Thoracic aorta (tissue), 2 donors: Measurements from ENCODE around the gene KCNH8. TPM values are rescaled to one million over a fixed set of nuclear protein-coding genes. Genes with fewer than 3 reads are reported as not detected.
A peak's percentile ranks its signal among the peaks of the same experiment; 100 is the strongest.

Source experiments
- ATAC-seq: fragments of 150-250 bp; one replicate; pipeline ENCODE4 v1.8.0; 2017; ENCODE audit warnings: low read depth; ENCODE audit not compliant: insufficient number of reproducible peaks, low FRiP score
- DNase-seq: peaks from one replicate; pipeline ENCODE4 v3.0.0-alpha.2; 2020; ENCODE audit warnings: low spot score
- H3K27ac ChIP-seq, 2 donors: fragments of 200-600 bp; sonication (generic); 1 replicate in 1 of 2; 2 replicates in 1 of 2; pipeline ENCODE4 v1.5.1; 2016; ENCODE audit warnings: mild to moderate bottlenecking in 2 of 2, moderate library complexity in 2 of 2
- H3K27me3 ChIP-seq: fragments of 200-600 bp; sonication (generic); replicated peaks from 2 replicates; pipeline ENCODE4 v1.6.0; 2016; ENCODE audit warnings: mild to moderate bottlenecking; ENCODE audit not compliant: insufficient read depth
- H3K36me3 ChIP-seq: fragments of 200-600 bp; sonication (generic); one replicate; pipeline ENCODE4 v1.5.1; 2016
- H3K4me1 ChIP-seq, 2 donors: fragments of 200-600 bp; sonication (generic); 1 replicate in 1 of 2; 2 replicates in 1 of 2; pipeline versions ENCODE4 v1.5.1 to v1.6.0; 2016; ENCODE audit warnings: low read depth in 2 of 2, mild to moderate bottlenecking in 1 of 2; ENCODE audit not compliant: control insufficient read depth in 1 of 2
- H3K4me3 ChIP-seq: fragments of 200-600 bp; sonication (generic); 2 replicates; pipeline ENCODE4 v1.5.1; 2016; ENCODE audit warnings: mild to moderate bottlenecking
- H3K9me3 ChIP-seq: fragments of 200-600 bp; sonication (generic); 2 replicates; pipeline ENCODE4 v1.5.1; 2016
- total RNA-seq, 2 donors: library from RNA; depleted of rRNA; stranded (reverse); fragments of >200 nt; gene quantifications; one replicate each; pipeline versions ENCODE4 v1.1.0 to v1.2.3, GENCODE V29; 2016
- TF ChIP-seq, protein P1 (sequence below): fragments of 200-600 bp; sonication (generic); IDR thresholded peaks from one replicate; pipeline ENCODE4 v1.5.1; 2019; ENCODE audit warnings: antibody characterized with exemption

The KCNH8 gene
- total RNA-seq, 2 donors from 2014 or later, result 0.07 TPM; not detected in 1

DNA sequence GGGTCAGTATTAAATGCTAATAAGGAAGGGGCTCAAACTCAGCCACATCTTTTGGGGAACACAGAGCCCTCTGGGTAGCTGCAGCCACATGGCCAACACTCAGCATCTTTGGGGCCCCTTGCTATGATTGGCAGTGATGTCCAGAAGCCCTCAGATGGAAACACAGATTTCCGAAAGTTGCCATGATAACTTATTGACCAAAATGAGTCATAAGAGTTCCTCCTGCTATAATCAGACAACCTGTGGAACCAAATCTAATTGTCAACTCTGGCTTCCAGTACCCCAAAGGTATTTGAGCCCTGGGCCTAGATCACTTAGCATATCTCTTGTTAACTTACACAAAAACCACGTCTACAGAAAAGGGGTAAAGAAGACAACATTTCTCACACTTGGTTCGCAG is 392.2 kb downstream of the KCNH8 start:
- Histone ChIP-seq H3K9me3 (no peaks in the 10 kb centered on the region), H3K36me3 (no peaks in the 10 kb centered on the region), H3K27ac (no peak overlapping the region), H3K4me3 (no peak overlapping the region), H3K27me3 (no peaks in the 10 kb centered on the region), H3K4me1 (peaks cover 16 to 18% of the 10 kb centered on the region in 2 donors)
- ATAC-seq (no peak), DNase-seq (no peak)
- TF ChIP-seq, protein P1, sequence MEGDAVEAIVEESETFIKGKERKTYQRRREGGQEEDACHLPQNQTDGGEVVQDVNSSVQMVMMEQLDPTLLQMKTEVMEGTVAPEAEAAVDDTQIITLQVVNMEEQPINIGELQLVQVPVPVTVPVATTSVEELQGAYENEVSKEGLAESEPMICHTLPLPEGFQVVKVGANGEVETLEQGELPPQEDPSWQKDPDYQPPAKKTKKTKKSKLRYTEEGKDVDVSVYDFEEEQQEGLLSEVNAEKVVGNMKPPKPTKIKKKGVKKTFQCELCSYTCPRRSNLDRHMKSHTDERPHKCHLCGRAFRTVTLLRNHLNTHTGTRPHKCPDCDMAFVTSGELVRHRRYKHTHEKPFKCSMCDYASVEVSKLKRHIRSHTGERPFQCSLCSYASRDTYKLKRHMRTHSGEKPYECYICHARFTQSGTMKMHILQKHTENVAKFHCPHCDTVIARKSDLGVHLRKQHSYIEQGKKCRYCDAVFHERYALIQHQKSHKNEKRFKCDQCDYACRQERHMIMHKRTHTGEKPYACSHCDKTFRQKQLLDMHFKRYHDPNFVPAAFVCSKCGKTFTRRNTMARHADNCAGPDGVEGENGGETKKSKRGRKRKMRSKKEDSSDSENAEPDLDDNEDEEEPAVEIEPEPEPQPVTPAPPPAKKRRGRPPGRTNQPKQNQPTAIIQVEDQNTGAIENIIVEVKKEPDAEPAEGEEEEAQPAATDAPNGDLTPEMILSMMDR, result no peak

DNA sequence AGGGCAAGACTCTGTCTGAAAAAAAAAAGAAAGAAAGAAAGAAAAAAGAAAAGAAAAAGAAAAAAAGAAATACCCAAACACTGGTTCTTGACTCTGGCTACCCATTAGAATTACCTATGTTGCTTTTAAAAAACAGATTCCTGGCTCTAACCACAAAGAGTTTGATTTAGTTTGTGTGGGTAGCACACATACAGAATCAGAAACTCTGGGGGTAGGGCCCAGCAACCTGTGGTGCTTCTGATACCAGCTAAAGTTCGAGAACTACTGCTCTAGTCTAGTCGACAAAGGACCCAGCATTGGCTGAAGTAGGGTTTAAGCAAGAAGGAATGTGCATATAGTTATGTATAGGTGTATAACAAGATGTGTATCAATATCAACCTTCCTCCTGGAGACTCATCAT is 393.0 kb downstream of the KCNH8 start:
- Histone ChIP-seq H3K4me3 (no peak overlapping the region), H3K4me1 (peaks cover 9 to 14% of the 10 kb centered on the region in 2 donors), H3K9me3 (no peaks in the 10 kb centered on the region), H3K27me3 (no peaks in the 10 kb centered on the region), H3K27ac (no peak overlapping the region), H3K36me3 (no peaks in the 10 kb centered on the region)
- ATAC-seq (no peak), DNase-seq (no peak)
- TF ChIP-seq, protein P1, result no peak

DNA sequence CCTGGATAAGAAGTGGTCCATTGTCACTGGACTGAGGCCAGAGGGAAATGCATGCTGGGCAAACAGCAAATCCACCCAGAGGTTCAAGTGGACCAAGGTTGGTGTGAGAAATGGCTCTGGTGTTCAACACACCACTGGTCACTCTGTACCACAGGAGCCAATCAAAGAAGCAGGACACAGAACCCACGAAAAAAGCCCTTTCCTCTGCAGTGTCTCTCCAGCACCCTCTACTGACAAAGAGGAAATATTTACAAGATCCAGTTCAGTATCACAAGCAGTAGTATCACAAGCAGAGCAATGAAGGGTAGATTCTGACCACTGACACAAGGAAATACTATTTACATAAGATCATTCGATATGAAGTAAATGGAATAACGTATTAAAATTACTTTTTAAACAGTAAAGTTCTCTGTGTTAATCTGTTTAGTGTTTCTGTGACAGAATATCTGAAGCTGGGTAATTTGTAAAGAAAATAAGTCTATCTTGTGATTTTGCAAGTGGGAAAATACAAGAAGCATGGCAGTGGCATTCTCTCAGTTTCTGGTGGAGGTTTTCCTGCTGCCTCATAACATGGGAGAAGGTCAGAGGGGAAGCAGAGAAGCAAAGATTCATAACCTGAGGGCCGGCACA is 395.0 kb downstream of the KCNH8 start:
- Histone ChIP-seq H3K27ac (no peak overlapping the region), H3K27me3 (no peaks in the 10 kb centered on the region), H3K4me3 (no peak overlapping the region), H3K4me1 (peaks cover 9 to 14% of the 10 kb centered on the region in 2 donors), H3K36me3 (no peaks in the 10 kb centered on the region), H3K9me3 (no peaks in the 10 kb centered on the region)
- TF ChIP-seq, protein P1, result peak; percentile 46
- no peak for ATAC-seq
- no peak for DNase-seq

DNA sequence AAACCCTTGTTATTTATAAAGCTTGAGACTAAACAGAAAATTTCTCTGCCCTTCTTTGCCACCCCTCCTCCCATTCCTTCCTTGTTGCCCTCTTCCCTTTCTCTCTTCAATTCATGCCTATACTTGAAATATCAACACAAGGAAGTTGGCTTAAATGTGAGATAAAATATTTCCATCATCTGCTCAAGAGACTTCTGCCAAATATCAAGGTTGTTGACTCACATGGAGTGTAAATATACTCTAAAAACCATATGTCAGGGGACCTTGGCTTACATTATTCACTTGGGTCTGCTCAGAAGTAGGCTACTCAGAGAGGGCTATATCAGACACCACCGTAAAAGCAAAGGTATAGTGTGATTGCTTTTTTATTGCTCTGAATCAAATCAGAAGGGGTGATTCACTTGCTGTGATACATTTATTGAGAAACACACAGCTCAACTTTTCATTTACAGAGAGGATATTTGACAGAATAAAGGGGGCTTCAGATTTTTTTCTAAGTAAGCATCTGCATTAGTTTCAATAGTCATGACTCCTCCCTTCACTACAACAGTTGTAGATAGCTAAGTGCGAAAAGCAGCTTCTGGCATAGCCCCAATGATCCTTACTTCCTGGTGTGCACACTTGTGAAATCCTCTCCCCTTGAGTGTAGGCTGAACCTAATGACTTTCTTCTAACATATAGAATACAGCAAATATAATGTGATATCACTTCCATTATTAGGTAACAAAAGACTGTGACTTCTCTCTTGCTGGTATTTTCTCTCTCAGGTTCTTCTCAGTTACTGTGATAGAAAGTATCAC is 399.6 kb downstream of the KCNH8 start:
- H3K4me1 ChIP-seq, result peaks cover 0 to 4% of the 10 kb centered on the region in 2 donors
- no peaks in the 10 kb centered on the region for H3K9me3 ChIP-seq
- H3K4me3 ChIP-seq, result no peak overlapping the region
- TF ChIP-seq, protein P1, result no peak
- no peak overlapping the region for H3K27ac ChIP-seq
- DNase-seq (no peak), ATAC-seq (no peak)
- no peaks in the 10 kb centered on the region for H3K27me3 ChIP-seq
- H3K36me3 ChIP-seq, result no peaks in the 10 kb centered on the region

DNA sequence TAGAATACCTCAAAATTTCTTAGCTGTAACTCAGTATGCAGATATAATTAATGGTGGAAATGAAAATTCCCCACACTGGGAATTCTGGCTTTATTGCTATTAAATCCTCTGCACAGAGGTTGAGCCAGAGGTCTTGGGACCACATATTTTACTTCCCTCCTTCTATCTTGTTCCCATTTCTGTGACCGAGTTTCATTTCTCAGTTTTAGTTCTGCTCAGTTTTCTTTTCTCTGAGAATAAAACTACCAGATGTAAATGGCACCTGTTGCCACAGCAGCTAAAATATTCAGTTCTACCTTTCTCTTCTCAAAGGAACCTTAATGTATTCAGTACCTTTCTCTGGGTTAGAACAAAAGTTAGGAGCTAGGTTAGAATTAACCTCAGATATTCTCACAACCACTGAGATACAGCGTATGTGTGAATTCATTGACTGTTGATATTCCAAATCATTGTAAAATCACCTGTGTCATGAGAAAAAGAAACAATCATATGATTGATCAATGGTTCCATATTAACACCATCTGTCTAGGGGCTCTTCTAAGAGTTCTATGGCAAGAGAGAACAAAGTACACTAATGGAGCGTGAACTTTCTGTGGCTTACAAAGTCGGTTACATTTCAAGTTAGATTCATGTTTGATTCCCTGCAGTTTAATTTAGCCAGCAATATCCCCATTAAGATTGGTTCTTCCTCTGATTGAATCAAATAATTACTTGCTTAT is 411.6 kb downstream of the KCNH8 start:
- no peaks in the 10 kb centered on the region for H3K27me3 ChIP-seq
- no peaks in the 10 kb centered on the region for H3K4me1 ChIP-seq
- no peak for DNase-seq
- H3K9me3 ChIP-seq, result no peaks in the 10 kb centered on the region
- no peaks in the 10 kb centered on the region for H3K36me3 ChIP-seq
- TF ChIP-seq, protein P1, result no peak
- no peak overlapping the region for H3K27ac ChIP-seq
- no peak for ATAC-seq
- H3K4me3 ChIP-seq, result no peak overlapping the region
